ENCODE results near the gene IQGAP2.
"Not testable (repeated sequence)": the region's sequence is repeated elsewhere in the genome, so short reads cannot be mapped to it uniquely, and the experiment has no call there.

IQGAP2 gene

DNA sequence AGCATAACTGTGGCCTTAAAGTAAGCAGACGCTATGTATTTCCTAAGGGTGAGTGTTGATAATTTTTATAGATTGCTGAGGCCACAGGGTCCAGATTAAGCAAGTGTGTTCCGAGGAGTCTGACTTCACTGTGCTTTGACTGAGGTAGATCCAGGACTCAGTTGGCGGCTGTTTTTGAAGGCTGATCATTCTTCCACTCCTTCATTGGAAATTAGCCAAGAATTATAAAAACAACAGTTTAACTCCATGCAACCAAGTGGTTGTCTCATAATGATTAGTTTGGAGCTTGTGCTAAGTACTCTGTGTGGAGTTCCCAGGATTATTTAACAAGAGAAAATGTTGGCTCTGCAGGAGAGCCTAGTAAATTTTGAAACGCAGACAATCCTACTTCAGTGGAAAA lies 19.1 kb downstream of the IQGAP2 start:
- DNase-seq, result no peak

DNA sequence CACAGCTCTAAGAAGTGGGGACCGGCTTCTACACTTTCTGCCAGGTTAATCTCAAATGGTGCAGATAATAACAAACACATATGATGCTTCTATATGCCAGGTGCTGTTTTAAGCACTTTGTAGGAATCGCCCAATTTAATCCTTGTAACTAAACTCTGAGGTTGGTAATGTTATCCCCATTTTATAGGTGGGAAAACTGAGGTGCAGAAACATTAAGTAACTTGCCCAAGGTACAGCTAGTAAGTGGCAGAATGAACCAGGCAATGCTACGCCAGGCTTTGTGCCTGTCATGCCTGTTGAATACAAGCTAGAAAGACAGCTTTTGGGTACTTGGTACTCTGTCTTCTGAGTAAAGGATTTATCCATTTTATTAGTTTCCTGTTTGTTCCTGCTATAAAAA lies 19.7 kb downstream of the IQGAP2 start:
- no peak for DNase-seq

DNA sequence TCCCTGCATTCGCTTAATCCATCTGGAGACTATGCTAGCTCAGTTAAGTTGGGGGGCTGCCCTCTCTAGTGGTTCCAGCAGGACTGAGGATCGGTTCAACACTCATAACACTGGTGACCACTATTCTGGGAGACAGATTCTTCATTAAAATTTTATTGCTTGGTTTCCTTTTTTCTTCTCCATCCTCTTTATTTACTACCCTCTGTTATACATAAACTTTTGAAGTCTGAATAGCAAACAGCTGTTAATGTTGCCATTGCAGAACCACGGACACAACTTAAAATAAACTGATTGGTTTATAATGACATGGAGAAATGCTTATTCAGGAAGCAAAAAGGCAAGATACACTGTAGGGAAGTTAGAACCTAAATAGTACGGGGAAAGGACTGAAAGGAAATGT lies 22.1 kb downstream of the IQGAP2 start:
- no peak for DNase-seq

DNA sequence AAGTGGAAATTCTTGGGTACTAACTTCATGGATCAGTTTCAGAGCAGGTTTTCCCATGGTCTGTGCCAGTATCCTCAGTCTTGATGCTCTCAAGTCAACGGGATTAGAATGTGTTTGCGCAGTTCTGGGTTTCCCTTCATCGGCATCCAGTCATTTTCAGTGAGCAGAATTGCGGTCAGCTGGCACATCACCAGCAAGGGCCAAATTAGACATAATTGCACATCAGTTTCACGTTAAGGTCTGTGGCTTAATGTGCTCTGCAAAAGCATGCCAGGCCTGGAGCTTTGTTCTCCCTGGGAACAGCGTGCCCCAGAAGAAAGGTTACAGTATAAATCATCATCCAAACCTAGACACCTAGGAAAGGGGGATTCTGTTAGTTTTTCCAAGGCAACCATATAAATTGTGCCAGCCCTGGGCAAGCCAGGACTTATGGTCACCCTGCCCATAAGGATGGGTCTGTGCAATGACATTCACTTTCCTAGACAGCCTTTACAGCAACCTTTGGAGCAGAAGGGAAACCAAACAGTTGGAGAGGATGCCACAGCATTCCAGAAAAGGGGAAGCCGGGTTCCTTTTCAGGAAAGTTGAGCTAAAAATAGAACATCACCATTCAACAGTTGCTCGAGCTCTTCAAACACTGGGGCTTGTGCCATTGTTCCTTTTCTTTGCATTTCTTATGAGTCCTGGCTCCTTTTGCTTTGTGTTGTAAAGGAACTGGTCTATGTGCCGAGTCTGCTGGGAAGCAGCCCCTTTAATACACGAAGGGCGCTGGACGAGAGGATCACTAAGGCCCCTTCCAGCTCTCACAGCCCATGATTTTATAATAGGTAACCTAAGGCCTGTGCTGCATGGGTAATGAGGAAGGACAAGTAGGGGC lies 23.1 kb downstream of the IQGAP2 start:
- no peak for DNase-seq

DNA sequence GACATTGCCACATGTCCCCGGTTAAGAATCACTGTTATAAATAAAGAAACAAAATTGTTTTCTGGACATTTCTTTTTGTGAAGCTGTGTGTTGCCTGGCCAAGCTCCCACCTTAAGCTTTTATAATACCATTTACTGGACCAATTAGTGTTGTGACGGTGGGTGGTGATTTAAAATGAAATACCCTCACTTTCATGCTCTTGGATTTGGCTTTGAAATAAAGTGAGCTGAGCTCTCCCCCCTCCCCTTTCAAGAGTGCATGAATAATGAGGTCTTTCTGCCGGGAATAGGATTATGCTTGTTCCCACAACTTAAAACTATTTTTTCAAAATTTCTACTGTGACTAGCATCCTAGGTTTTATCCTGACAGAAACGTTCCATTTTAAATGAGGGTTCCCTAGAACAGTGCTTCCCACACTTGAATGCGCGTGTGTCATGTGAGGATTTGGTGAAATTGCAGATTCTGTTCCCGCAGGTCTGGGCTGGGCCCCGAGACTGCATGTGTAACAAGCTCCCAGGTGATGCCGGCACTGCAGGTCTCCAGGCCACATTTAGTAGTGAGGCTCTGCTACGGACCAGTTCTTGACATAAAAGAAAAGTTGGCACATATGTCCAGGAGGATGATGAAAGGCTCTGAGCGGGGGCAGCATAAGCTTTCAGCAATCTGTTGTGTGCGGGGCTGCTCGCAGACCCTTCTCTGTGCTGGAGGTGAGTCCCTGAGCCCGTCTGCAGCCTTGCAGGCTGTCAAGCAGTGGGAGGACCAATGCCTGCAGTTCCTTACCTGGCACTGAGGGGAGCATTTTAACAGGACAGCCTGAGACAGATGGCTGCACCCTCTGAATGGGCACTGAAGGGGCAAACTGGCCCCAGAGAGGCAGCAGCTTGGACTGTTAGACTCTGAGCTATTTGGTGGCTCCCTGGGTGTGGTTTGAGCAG lies 24.4 kb downstream of the IQGAP2 start:
- DNase-seq, result no peak

DNA sequence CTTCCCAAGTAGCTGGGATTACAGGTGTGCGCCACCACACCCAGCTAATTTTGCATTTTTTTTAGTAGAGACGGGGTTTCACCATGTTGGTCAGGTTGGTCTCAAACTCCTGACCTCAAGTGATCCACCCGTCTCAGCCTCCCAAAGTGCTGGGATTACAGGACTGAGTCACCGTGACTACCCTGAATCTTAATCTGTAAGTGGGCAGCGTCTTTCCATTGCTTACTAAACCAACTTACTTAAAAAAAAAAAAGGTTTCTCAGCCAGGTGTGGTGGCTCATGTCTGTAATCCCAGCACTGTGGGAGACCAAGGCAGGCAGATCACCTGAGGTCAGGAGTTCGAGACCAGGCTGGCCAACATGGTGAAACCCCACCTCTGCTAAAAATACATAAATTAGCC lies 25.5 kb downstream of the IQGAP2 start:
- DNase-seq, result not testable (repeated sequence)

DNA sequence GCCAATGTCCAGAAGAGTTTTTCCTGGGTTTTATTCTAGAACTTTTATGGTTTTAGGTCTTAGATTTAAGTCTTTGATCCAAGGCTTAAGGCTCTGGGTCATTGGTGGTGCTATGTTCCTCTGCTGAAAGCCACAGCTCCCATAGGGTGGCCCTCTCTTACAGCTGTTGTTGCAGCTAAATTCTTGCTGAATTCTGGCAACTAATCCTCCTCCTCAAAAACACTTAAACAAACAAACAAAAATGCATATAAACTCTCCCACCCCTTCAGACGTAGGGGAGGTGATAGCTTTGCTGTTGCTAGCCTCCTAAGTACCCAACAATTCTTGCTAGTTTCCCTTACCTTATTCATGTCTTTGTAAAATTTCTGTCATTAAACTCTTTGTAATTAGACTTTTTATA lies 30.2 kb downstream of the IQGAP2 start:
- DNase-seq, result no peak

DNA sequence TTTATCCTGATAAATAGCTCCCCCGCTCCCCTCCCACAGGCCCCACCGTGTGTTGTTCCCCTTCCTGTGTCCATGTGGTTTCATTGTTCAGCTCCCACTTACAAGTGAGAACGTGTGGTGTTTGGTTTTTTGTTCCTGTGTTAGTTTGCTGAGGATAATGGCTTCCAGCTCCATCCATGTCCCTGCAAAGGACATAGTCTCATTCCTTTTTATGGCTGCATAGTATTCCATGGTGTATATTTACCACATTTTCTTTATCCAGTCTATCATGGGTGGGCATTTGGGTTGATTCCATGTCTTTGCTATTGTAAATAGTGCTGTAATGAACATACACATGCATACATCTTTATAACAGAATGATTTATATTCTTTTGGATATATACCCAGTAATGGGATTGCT lies 34.4 kb downstream of the IQGAP2 start:
- DNase-seq, result not testable (repeated sequence)

DNA sequence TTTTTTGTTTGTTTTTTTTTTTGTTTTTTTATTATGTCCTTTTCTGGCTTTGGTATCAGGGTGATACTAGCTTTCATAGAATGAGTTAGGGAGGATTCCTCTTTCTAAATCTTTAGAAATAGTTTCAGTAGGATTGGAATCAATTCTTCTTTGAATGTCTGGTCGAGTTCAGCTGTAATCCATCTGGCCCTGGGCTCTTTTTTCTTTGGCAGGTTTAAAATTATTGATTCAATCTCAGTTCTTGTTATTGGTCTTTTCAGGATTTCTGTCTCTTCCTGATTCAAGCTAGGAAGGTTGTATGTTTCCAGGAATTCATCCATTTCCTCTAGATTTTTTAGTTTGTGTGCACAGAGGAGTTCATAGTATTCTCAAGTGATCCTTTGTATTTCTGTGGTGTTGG lies 34.9 kb downstream of the IQGAP2 start:
- DNase-seq, result no peak

DNA sequence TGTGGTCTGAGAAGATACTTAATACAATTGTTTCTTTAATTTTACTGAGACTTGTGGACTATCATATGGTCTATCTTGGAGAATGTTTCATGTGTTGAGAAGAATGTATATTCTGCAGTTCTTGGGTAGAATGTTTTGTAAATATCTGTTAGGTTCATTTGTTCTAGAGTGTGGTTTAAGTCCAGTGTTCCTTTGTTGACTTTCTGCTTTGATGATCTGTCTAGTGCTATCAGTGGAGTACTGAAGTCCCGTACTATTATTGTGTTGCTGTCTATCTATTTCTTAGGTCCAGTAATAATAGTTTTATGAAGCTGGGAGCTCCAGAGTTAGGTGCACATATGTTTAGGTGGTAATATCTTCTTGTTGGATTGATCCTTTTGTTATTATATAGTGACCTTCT lies 36.1 kb downstream of the IQGAP2 start:
- no peak for DNase-seq

DNA sequence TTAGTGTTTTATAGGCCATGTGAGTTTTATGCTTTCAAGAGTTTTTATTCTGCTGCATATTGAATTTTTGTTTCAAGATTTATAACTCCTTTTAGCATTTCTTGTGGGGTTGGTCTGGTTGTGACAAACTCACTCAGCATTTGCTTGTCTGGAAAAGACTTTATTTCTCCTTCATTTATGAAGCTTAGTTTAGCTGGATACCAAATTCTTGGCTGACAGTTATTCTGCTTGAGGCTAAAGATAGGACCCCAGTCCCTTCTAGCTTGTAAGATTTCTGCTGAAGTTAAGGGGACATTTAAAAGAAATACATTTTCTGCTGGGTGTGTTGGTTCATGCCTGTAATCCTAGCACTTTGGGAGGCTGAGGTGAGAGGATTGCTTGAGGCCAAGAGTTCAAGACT lies 36.8 kb downstream of the IQGAP2 start:
- no peak for DNase-seq

DNA sequence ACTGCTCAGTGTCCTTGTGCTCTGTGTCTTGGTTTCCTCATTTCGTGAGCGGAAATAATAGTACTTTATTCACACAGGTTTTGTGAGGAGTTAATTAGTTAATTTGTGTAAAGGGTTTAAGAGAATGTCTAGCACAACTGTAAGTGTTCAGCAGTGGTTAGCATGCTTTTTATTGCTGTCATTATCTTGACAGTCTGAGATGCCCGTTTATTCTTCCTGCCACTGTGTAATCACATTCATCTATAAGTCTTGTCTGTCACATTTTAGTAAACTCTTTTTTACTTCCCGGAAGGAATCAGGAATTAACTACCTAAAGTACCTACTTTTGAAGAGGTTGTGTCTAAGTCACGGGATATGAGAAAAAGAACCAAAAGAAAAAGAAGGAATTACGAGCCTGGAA lies 38.0 kb downstream of the IQGAP2 start:
- DNase-seq, result no peak

DNA sequence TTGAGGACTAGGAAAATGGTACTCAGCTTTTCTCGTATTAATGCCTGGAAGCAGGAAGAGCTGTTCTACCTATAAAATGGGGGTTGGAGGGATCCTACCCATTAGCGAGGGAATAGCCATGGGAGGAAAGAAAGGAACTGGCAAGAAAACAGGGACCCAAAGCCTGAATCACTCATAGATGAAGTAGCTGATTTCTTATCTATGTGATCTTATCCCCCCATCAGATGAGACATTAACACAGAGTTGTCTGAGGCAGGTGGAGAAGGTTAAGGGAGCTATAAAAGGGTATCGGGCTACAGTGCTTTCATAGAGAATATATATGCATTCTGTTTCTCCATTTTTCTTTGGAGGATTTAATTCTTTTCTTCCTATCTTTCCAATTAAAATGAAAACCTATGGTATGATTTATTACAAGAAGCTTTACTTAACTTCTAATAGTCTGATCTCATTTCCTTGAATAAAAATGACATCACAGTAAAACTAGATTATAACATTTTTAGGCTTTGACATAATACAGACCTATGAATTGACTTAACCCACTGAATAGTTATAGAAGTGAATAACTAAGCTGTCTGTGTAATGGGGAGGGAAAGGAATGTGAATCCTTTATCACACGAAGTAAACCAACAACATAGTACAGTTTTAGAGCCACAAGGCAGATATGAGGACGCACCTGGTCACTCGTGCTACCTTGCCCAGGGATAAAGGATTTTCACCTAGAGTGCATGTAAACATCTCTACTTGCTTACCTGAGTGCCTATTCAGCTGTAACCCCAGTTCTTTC lies 39.0 kb downstream of the IQGAP2 start:
- no peak for DNase-seq

DNA sequence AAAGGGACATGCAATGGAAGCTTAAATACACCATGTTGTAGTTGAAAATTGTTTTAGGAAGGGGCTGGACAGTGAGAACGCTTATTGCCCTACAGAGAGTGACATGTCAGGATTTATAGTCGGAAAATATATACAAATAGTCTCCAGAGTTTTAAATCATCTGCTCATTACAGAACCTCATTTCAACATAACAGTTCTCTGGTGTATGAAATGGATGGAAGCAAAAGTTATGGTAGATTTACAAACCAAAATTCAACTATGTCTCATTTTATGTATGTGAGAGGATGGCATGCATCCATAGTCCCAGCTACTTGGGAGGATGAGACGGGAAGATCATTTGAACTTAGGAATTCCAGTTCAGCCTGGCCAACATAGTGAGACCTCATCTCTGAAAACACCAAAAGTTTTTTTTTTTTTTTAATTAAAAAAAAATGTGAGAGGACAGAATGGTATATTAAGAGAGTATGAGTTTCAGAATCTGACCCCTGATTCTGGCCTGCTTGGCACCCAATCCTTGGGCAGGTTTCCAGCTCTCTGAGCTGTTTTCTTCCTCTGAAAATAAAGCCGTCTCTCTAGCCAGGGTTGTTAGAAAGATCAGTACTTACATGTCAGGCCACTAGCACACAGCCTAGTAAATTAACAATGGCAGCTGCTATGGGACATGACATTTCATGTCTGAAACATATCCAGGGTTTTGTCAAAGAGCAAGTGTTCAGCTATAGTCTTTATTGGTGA lies 40.1 kb downstream of the IQGAP2 start:
- DNase-seq, result no peak

DNA sequence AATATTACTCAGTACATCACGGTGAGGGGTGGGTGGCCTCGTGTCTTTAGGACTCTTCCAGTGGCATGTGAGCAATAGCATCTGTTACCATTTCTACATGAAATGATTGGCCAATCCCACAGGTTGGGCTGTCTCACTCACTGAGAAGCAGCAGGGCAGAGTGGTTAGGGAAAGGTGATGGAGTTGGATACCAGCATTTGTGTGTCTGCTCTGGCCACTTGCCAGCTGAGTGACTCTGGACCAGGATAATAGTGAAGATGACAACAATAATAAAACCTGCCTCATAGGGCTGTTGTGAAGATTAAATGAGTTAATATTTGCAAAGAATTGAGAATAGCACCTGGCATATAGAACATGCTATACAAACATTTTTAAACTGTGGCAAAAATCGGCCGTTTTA lies 42.0 kb downstream of the IQGAP2 start:
- no peak for DNase-seq

DNA sequence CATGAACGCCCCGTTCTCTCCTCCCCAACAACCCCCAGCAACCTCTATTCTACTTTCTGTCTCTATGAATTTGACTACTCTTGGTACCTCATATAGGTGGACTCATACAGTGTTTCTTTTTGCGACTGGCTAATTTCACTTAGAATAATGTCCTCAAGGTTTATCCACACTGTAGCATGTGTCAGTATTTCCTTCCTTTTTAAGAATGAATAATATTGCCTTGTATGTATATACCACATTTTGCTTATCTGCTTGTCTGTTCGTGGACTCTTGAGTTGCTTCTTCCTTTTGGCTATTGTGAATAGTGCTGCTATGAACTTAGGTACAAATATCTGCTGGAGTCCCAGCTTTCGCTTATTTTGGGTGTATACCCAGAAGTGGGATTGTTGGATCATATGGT lies 42.7 kb downstream of the IQGAP2 start:
- no peak for DNase-seq

DNA sequence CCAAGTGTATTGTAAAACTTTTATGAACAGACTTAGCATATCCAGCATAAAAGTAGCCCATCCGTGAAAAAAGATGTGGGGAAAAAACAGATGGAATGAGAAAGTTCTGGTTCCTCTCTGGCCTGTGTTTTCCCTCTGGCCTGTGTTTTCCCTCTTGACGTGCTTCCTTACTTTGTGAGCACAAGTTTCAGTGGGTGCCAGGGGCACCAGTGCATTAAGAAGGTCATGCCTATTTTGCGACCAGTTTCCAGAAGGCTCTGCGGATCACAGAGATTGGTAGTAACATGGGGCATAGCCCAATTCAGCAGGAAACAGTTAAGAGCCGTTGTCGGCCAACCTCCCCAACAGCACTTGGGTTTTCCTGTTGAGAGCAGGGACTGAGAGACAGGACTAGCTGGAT lies 43.7 kb downstream of the IQGAP2 start:
- DNase-seq, result no peak

DNA sequence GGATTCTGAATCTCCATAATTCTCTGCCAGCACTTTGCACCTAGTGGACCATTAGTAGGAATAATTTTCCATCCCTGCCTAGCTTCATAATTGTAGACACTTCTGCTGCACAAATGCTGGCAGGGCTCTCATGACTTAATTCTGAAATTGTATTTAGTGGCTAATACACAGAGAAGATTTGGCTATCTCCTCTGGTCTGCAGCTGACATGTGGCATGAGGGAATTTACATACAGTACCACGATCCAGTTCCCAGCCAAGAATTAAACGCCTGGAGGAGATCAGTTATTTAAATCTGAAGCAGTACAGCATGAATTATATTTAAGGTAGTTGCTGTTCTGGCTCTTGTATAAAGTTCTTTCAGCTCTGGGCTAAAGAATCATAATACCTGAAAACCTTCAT lies 46.5 kb downstream of the IQGAP2 start:
- no peak for DNase-seq

DNA sequence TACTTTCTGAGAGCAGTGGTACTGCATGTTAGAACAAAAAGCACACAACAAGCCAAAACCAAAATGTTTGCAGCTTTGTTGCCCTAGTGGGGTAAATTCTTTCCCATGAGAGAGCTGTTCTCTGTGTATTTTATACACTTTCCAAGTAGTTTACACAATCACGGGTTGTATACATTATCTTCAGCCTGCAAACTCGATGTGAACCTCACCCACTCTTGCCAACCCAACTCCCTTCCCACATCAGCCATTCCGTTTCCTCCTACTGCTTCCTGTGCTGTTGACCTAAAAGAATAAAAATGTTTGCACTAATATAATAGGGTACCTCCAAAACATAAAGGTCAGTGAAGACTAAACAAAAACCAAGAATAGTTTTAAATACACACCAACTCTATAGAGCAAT lies 47.0 kb downstream of the IQGAP2 start:
- no peak for DNase-seq

DNA sequence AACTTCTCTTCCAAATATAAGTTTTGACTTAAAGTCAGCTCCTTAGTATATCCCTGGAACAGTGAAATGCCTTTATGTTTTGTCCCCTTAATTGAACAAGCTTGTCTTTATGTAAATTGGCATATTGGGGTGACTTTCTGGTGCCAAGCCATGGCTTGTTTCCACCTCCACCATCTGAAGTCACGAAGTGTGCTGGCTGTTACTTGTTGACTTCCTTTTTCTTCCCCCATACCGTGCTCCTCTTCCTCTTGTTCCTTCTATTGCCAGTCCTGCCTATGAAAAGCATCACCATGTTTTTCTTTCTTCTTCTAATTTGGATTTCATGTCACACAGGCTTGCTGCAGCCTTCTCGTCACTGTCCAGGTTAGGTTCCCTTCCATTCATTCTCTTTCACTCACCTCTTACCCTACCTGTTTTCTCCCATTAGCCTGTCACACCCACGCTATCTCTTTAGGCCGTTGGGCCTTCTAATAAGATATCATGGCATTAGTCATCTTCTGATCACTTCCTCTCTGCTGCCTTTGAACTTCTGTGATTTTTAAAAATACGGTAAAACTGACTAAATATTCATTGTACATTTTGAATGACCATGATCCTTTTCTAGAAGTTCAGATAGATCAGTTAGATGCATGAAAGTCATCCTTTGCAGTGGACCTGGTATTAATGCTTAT lies 48.1 kb downstream of the IQGAP2 start:
- DNase-seq, result no peak

DNA sequence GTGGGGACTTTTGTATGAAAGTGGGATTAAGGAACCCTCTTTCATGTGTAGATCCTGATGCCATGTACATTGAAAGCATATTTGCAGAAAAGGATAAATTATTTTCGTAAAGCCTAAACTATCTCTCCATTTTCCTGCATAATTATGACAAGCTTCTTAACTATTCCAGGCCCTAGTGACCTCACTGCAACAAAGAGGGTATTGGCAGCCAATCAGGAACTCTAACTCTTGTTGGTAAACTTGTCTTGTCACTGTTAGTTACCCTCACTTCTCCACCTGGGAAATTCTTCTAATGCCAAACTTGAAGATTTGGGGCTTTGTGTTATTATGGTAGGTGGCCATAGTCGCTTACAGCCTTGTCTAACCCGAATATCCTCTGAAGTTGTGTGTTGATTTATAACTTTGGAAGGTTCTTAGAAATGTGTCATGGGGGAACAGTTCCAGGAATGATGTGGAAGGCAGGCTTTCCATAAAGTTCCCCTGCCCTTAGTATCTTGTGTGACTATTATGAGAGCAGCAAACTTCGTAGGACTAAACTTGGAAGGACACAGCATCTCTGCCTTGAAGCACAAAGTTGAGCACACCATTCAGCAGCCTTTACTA lies 52.5 kb downstream of the IQGAP2 start:
- no peak for DNase-seq

All from midbrain (tissue), 1 donor.